HepG2 (cell line): Measurements from ENCODE around the gene KIF1B. TPM values are rescaled to one million over a fixed set of nuclear protein-coding genes. Genes with fewer than 3 reads are reported as not detected.
A peak's percentile ranks its signal among the peaks of the same experiment; 100 is the strongest.

Experiments
- ESRRA ChIP-seq: sonication (generic); formaldehyde crosslinking; IDR thresholded peaks from 2 replicates; pipeline ENCODE4 v1.5.1; 2020; ENCODE audit warnings: mild to moderate bottlenecking, low read depth, missing genetic modification reagents
- FOXO4 ChIP-seq: sonication (generic); formaldehyde crosslinking; conservative IDR thresholded peaks from 2 replicates; pipeline ENCODE4 v1.8.1; 2023; ENCODE audit warnings: missing genetic modification reagents
- GABPA ChIP-seq, 2 experiments: IDR thresholded peaks; 2 replicates each; pipeline ENCODE4 v1.6.1; 2011 to 2016; ENCODE audit warnings: low read depth in 2 of 2, low read length in 1 of 2, missing biosample characterization in 1 of 2, missing genetic modification characterization in 1 of 2
- IRF2 ChIP-seq: IDR thresholded peaks from 2 replicates; pipeline ENCODE4 v1.6.1; 2018; ENCODE audit warnings: missing genetic modification reagents, missing compliant biosample characterization
- KIAA2018 ChIP-seq: sonication (generic); formaldehyde crosslinking; IDR thresholded peaks from 2 replicates; pipeline ENCODE4 v1.5.0; 2020; ENCODE audit warnings: mild to moderate bottlenecking, missing genetic modification reagents, borderline replicate concordance
- MEIS2 ChIP-seq: sonication (generic); formaldehyde crosslinking; IDR thresholded peaks from 2 replicates; pipeline ENCODE4 v1.9.0; 2021; ENCODE audit warnings: mild to moderate bottlenecking, missing genetic modification reagents
- SRSF9 ChIP-seq: fragments of 200-400 bp; formaldehyde crosslinking; IDR thresholded peaks from 2 replicates; pipeline ENCODE4 v1.6.1; 2018; ENCODE audit warnings: borderline replicate concordance, mild to moderate bottlenecking, low read depth, low read length; ENCODE audit not compliant: insufficient read depth, poor library complexity, severe bottlenecking
- TGIF2 ChIP-seq: IDR thresholded peaks from 2 replicates; pipeline ENCODE4 v1.6.1; 2016; ENCODE audit warnings: control low read depth, missing compliant biosample characterization
- ZNF180 ChIP-seq: sonication (generic); formaldehyde crosslinking; IDR thresholded peaks from 2 replicates; pipeline ENCODE4 v1.4.0; 2020; ENCODE audit warnings: low read depth, missing genetic modification reagents, borderline replicate concordance
- ZNF550 ChIP-seq: sonication (generic); formaldehyde crosslinking; IDR thresholded peaks from 2 replicates; pipeline ENCODE4 v1.4.0; 2020; ENCODE audit warnings: mild to moderate bottlenecking, missing genetic modification reagents, borderline replicate concordance
- polyA plus RNA-seq, 8 experiments: library from polyadenylated mRNA; depleted of rRNA in 3 of 8; stranded (reverse) in 7 of 8; unstranded in 1 of 8; fragments of >200 nt; fragmentation: Illumina TruSeq in 4 of 8; extraction: Trizol in 4 of 8; gene quantifications; 2 replicates each; pipeline versions ENCODE4 v1.2.1 to v1.2.3, GENCODE V29; 2011 to 2016; ENCODE audit warnings: low read depth in 4 of 8, missing spikeins in 1 of 8, mixed read lengths in 1 of 8; ENCODE audit not compliant: insufficient read depth in 1 of 8
- total RNA-seq, 5 experiments: library from RNA; depleted of rRNA; stranded (reverse); fragments of >200 nt; fragmentation: Illumina TruSeq; extraction: Trizol; gene quantifications; 2 replicates each; pipeline ENCODE4 v1.2.3, GENCODE V29; 2016; ENCODE audit warnings: low read depth in 1 of 5
- TF ChIP-seq, protein P1 (sequence below): sonication (generic); formaldehyde crosslinking; IDR thresholded peaks from 2 replicates; pipeline ENCODE4 v1.5.0; 2020; ENCODE audit warnings: missing genetic modification reagents
- TF ChIP-seq, protein P2 (sequence below): sonication (generic); formaldehyde crosslinking; IDR thresholded peaks from 2 replicates; pipeline ENCODE4 v1.4.0; 2020; ENCODE audit warnings: missing genetic modification reagents

KIF1B gene
- total and polyA plus RNA-seq, 2 of the 13 experiments (the other 11 are each of a cell fraction or from before 2014, with no cell fraction given) = 26.7 to 32.5 TPM

DNA sequence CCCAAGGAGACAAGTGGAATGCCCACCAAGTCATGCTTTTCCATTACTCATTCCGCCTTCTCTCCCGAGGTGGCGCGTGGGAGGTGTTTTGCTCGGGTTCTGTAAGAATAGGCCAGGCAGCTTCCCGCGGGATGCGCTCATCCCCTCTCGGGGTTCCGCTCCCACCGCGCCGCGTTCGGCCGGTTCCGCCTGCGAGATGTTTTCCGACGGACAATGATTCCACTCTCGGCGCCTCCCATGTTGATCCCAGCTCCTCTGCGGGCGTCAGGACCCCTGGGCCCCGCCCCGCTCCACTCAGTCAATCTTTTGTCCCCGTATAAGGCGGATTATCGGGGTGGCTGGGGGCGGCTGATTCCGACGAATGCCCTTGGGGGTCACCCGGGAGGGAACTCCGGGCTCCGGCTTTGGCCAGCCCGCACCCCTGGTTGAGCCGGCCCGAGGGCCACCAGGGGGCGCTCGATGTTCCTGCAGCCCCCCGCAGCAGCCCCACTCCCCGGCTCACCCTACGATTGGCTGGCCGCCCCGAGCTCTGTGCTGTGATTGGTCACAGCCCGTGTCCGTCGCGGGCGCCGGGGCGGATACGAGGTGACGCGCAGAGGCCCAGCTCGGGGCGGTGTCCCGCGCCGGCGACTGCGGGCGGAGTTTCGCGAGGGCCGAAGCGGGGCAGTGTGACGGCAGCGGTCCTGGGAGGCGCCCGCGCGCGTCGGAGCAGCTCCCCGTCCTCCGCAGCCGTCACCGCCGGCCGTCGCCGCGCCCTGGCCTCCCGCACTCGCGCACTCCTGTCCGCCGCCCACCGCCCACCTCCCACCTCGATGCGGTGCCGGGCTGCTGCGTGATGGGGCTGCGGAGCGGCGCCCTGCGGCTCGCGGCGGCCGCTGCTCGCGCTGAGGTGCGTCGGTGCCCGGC is at the start of gene KIF1B (continued):
- no peak for TF ChIP-seq FOXO4 (CRISPR knock-in tag)
- no peak for TF ChIP-seq ZNF550 (CRISPR knock-in tag)
- peak; percentile 64; the same call in 1 of the 2 replicates for TF ChIP-seq MEIS2 (CRISPR knock-in tag)
- TF ChIP-seq ZNF180 (CRISPR knock-in tag) = no peak; the same call in 1 of the 2 replicates
- no peak for TF ChIP-seq SRSF9
- TF ChIP-seq IRF2 (CRISPR knock-in tag) = peak; percentile 45; the same call in 1 of the 2 replicates
- TF ChIP-seq, protein P1, sequence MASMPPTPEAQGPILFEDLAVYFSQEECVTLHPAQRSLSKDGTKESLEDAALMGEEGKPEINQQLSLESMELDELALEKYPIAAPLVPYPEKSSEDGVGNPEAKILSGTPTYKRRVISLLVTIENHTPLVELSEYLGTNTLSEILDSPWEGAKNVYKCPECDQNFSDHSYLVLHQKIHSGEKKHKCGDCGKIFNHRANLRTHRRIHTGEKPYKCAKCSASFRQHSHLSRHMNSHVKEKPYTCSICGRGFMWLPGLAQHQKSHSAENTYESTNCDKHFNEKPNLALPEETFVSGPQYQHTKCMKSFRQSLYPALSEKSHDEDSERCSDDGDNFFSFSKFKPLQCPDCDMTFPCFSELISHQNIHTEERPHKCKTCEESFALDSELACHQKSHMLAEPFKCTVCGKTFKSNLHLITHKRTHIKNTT (CRISPR knock-in tag) = no peak
- TF ChIP-seq TGIF2 (CRISPR knock-in tag) = 0 out of 2 replicates have a peak, but pooled peaks have one; percentile 15
- TF ChIP-seq ESRRA (CRISPR knock-in tag) = peak; percentile 30; the same call in 1 of the 2 replicates
- TF ChIP-seq, protein P2, sequence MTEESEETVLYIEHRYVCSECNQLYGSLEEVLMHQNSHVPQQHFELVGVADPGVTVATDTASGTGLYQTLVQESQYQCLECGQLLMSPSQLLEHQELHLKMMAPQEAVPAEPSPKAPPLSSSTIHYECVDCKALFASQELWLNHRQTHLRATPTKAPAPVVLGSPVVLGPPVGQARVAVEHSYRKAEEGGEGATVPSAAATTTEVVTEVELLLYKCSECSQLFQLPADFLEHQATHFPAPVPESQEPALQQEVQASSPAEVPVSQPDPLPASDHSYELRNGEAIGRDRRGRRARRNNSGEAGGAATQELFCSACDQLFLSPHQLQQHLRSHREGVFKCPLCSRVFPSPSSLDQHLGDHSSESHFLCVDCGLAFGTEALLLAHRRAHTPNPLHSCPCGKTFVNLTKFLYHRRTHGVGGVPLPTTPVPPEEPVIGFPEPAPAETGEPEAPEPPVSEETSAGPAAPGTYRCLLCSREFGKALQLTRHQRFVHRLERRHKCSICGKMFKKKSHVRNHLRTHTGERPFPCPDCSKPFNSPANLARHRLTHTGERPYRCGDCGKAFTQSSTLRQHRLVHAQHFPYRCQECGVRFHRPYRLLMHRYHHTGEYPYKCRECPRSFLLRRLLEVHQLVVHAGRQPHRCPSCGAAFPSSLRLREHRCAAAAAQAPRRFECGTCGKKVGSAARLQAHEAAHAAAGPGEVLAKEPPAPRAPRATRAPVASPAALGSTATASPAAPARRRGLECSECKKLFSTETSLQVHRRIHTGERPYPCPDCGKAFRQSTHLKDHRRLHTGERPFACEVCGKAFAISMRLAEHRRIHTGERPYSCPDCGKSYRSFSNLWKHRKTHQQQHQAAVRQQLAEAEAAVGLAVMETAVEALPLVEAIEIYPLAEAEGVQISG (CRISPR knock-in tag) = peak; percentile 70; the same call in 1 of the 2 replicates
- no peak for TF ChIP-seq KIAA2018 (CRISPR knock-in tag)
- TF ChIP-seq GABPA (IDR thresholded peaks at IDR 0.05; ENCODE audit: low read depth, low read length) = no peak; the same call in 1 of the 2 replicates
- TF ChIP-seq GABPA (CRISPR knock-in tag; IDR thresholded peaks at IDR 0.05; ENCODE audit: low read depth) = 0 out of 2 replicates have a peak, but pooled peaks have one; percentile 41
